ENCODE data around the gene TPST2. TPM values are rescaled to one million over a fixed set of nuclear protein-coding genes. Genes with fewer than 3 reads are reported as not detected.
A peak's percentile ranks its signal among the peaks of the same experiment; 100 is the strongest.

TPST2 gene
- total RNA-seq, 1 experiment from 2014 or later, result 7.0 TPM

- Mint-ChIP-seq H3K36me3 (ENCODE audit: insufficient read depth, unreplicated experiment) (peaks cover 69% of the 10 kb centered on the region), H3K27me3 (ENCODE audit: insufficient read depth, unreplicated experiment) (no peaks in the 10 kb centered on the region), H3K9me3 (ENCODE audit: unreplicated experiment) (no peaks in the 10 kb centered on the region), H3K4me1 (ENCODE audit: insufficient read depth, unreplicated experiment) (peaks cover 25% of the 10 kb centered on the region), H3K27ac (ENCODE audit: low read depth, unreplicated experiment) (no peak overlapping the region), H3K4me3 (ENCODE audit: unreplicated experiment) (no peak overlapping the region)
- TF ChIP-seq CTCF (IDR thresholded peaks at IDR 0.05; ENCODE audit: unreplicated experiment), result no peak
- ChIA-PET CTCF (interaction anchor here (0.6 kb wide), 1 partner anchor 62 kb away, joined by 3 read pairs; no protein-coding TSS in a partner anchor), POLR2A (no interaction called here)
- DNase-seq (ENCODE audit: unreplicated experiment), result no peak
- no TSS peak for BruUV-seq (replicated peaks)
- intact Hi-C loops (cut with micrococcal nuclease), result no loop called here
Observed at GRCh38 chr22:26489447-26490036, 100.4 kb downstream of the TPST2 start.

- H3K4me3 Mint-ChIP-seq (ENCODE audit: unreplicated experiment), result no peak overlapping the region
- TF ChIP-seq CTCF (IDR thresholded peaks at IDR 0.05; ENCODE audit: unreplicated experiment), result no peak
- DNase-seq (ENCODE audit: unreplicated experiment), result no peak
- CTCF ChIA-PET, result no interaction called here
- peak overlapping the region; percentile 35 for H3K27ac Mint-ChIP-seq (ENCODE audit: low read depth, unreplicated experiment)
- intact Hi-C loops (cut with micrococcal nuclease), result no loop called here
- POLR2A ChIA-PET, result no interaction called here
- H3K36me3 Mint-ChIP-seq (ENCODE audit: insufficient read depth, unreplicated experiment), result peaks cover 58% of the 10 kb centered on the region
- no peaks in the 10 kb centered on the region for H3K9me3 Mint-ChIP-seq (ENCODE audit: unreplicated experiment)
- H3K27me3 Mint-ChIP-seq (ENCODE audit: insufficient read depth, unreplicated experiment), result no peaks in the 10 kb centered on the region
- no TSS peak for BruUV-seq (replicated peaks)
- H3K4me1 Mint-ChIP-seq (ENCODE audit: insufficient read depth, unreplicated experiment), result peaks cover 17% of the 10 kb centered on the region
Observed at GRCh38 chr22:26487996-26488395, 101.9 kb downstream of the TPST2 start.

GRCh38 chr22:26486394-26486793 lies 103.5 kb downstream of the TPST2 start:
- intact Hi-C loops (cut with micrococcal nuclease), result no loop called here
- Mint-ChIP-seq H3K4me3 (ENCODE audit: unreplicated experiment) (peak overlapping the region; percentile 19), H3K4me1 (ENCODE audit: insufficient read depth, unreplicated experiment) (peaks cover 31% of the 10 kb centered on the region), H3K9me3 (ENCODE audit: unreplicated experiment) (no peaks in the 10 kb centered on the region), H3K27ac (ENCODE audit: low read depth, unreplicated experiment) (peak overlapping the region; percentile 99), H3K27me3 (ENCODE audit: insufficient read depth, unreplicated experiment) (no peaks in the 10 kb centered on the region), H3K36me3 (ENCODE audit: insufficient read depth, unreplicated experiment) (peaks cover 44% of the 10 kb centered on the region)
- BruUV-seq (replicated peaks), result no TSS peak
- ChIA-PET CTCF (interaction anchor here (0.6 to 2.8 kb wide), 3 partner anchors 15 to 1428 kb away, joined by 3 to 9 read pairs (median 3); no protein-coding TSS in a partner anchor), POLR2A (interaction anchor here (0.5 to 6.1 kb wide), 2 partner anchors 14 to 162 kb away, joined by 4 to 62 read pairs; no protein-coding TSS in a partner anchor)
- no peak for TF ChIP-seq CTCF (IDR thresholded peaks at IDR 0.05; ENCODE audit: unreplicated experiment)
- no peak for DNase-seq (ENCODE audit: unreplicated experiment)

GRCh38 chr22:26485806-26486390 lies 104.0 kb downstream of the TPST2 start:
- Mint-ChIP-seq H3K27me3 (ENCODE audit: insufficient read depth, unreplicated experiment) (no peaks in the 10 kb centered on the region), H3K27ac (ENCODE audit: low read depth, unreplicated experiment) (peak overlapping the region; percentile 99), H3K4me1 (ENCODE audit: insufficient read depth, unreplicated experiment) (peaks cover 35% of the 10 kb centered on the region), H3K36me3 (ENCODE audit: insufficient read depth, unreplicated experiment) (peaks cover 39% of the 10 kb centered on the region), H3K9me3 (ENCODE audit: unreplicated experiment) (no peaks in the 10 kb centered on the region), H3K4me3 (ENCODE audit: unreplicated experiment) (peak overlapping the region; percentile 95)
- CTCF ChIA-PET, result interaction anchor here (0.6 to 2.8 kb wide), 3 partner anchors 16 to 1429 kb away, joined by 3 to 9 read pairs (median 3); no protein-coding TSS in a partner anchor
- no peak for TF ChIP-seq CTCF (IDR thresholded peaks at IDR 0.05; ENCODE audit: unreplicated experiment)
- no peak for DNase-seq (ENCODE audit: unreplicated experiment)
- POLR2A ChIA-PET, result interaction anchor here (0.5 to 6.1 kb wide), 4 partner anchors 8 to 163 kb away, joined by 4 to 62 read pairs (median 60); partner anchors contain the start of gene TFIP11
- intact Hi-C loops (cut with micrococcal nuclease), result no loop called here
- BruUV-seq (replicated peaks), result no TSS peak
